Measurements from ENCODE around the gene WDR64.

WDR64 gene

GRCh38 chr1:241736387-241736786 is 84.3 kb downstream of the WDR64 start:
- DNase-seq (ENCODE audit: low spot score), result no peak
- no peak for TF ChIP-seq CTCF (IDR thresholded peaks at IDR 0.05; ENCODE audit: borderline replicate concordance, control extremely low read depth, extremely low read depth, insufficient read depth, missing control alignments)
- in situ Hi-C loops (cut with MboI; ENCODE audit: low sequenced_read_pairs, unreplicated experiment), result no loop called here

- no peak for DNase-seq (ENCODE audit: low spot score)
- in situ Hi-C loops (cut with MboI; ENCODE audit: low sequenced_read_pairs, unreplicated experiment), result no loop called here
- TF ChIP-seq CTCF (IDR thresholded peaks at IDR 0.05; ENCODE audit: borderline replicate concordance, control extremely low read depth, extremely low read depth, insufficient read depth, missing control alignments), result no peak
Measured at GRCh38 chr1:241738284-241739078, 86.4 kb downstream of the WDR64 start.

- in situ Hi-C loops (cut with MboI; ENCODE audit: low sequenced_read_pairs, unreplicated experiment), result no loop called here
- no peak for TF ChIP-seq CTCF (IDR thresholded peaks at IDR 0.05; ENCODE audit: borderline replicate concordance, control extremely low read depth, extremely low read depth, insufficient read depth, missing control alignments)
- no peak for DNase-seq (ENCODE audit: low spot score)
Measured at GRCh38 chr1:241742084-241742483, 90.0 kb downstream of the WDR64 start.

- in situ Hi-C loops (cut with MboI; ENCODE audit: low sequenced_read_pairs, unreplicated experiment), result no loop called here
- TF ChIP-seq CTCF (IDR thresholded peaks at IDR 0.05; ENCODE audit: borderline replicate concordance, control extremely low read depth, extremely low read depth, insufficient read depth, missing control alignments), result no peak
- DNase-seq (ENCODE audit: low spot score), result no peak
Measured at GRCh38 chr1:241744591-241744990, 92.5 kb downstream of the WDR64 start.

GRCh38 chr1:241747992-241748391 is 95.9 kb downstream of the WDR64 start:
- in situ Hi-C loops (cut with MboI; ENCODE audit: low sequenced_read_pairs, unreplicated experiment), result no loop called here
- TF ChIP-seq CTCF (IDR thresholded peaks at IDR 0.05; ENCODE audit: borderline replicate concordance, control extremely low read depth, extremely low read depth, insufficient read depth, missing control alignments), result no peak

GRCh38 chr1:241749041-241749944 is 97.2 kb downstream of the WDR64 start:
- in situ Hi-C loops (cut with MboI; ENCODE audit: low sequenced_read_pairs, unreplicated experiment), result no loop called here
- no peak for TF ChIP-seq CTCF (IDR thresholded peaks at IDR 0.05; ENCODE audit: borderline replicate concordance, control extremely low read depth, extremely low read depth, insufficient read depth, missing control alignments)
- no peak for DNase-seq (ENCODE audit: low spot score)

More at GRCh38 chr1:241747992-241748391, 95.9 kb downstream of the WDR64 start:
- no peak for DNase-seq (ENCODE audit: low spot score)

Measured in GM13976 (cell line).